Measurements from ENCODE around the gene PTCD3.

The PTCD3 gene

DNA sequence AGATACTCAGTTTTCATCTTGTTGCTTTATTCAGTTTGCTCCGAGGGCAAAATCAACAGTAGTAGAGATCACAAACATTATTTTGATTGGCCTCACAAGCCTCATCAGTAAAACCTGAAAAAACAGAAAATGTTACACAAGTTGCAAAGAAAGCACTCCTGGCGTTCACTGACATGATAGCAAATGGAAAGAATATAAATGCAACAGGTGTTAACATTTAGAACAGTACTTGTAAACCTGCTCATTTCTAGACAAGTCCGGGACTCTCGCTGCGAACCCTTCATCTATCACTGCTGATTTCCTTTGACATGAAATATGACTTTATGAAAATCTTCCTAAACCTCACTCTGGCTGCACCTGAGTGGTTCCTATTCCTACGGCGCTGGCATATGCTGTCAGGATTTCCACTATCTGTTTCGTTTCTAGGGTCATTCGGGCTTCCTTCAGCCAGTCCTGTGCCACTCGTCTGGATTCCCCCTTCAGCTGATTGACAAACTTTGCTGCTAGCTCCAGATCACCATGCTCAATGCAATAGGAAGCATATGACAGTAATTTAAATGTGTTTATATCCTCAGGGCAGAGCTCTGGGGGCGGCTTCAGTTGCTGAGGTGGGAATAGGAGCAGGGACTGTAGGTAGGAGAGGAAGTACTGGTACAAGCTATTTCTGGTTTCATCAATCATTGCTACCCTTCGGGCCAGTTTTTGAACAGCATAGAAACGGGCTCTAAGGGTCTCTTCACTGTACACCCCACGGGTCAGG lies 38.1 kb downstream of the PTCD3 start:
- no peak for DNase-seq (ENCODE audit: low spot score)

DNA sequence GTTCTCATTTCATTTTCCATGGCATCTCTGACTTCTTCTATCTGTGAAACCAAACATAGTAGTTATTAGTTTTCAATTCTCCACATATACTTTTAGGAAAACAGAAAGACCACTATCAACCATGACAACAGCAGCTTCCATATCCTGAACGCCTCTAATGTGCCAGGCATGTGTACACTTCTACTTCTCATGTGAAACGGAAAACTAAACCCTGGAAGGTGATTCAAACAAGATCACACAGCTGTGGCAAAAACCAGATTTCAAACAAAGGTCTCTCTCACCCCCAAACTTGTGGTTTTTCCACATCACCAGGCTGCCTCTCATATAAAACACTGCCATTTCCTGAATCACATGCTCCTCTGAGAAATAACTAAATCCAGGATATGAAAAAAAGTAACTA lies 41.8 kb downstream of the PTCD3 start:
- DNase-seq (ENCODE audit: low spot score), result no peak

GRCh38 chr2:86150502-86150901 lies 44.5 kb downstream of the PTCD3 start:
- DNase-seq (ENCODE audit: low spot score), result no peak

DNA sequence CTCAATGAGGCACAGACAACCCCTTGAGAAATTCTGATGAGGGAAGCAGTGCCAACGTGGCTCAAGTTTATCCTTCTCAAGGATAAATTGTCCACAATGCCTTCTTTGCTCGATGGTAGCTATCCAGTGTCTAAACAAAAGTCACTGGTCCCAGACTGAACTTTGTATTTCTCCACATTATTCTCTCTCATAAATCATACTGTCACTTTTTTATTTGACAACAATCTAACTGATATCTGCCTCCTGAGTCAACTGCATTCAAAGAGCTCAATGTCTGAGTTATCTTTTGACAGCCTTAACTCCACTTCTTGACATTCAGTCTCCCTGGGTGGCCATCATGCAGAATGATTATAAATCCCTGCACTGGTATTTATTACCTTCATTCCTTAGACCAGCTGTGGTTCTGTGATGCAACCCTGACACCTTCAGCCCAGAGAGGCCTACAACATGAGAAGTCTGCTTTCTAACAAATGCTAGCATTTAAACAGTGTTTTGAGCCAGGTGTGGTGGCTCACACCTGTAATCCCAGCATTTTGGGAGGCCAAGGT lies 51.0 kb downstream of the PTCD3 start:
- DNase-seq (ENCODE audit: low spot score), result no peak

- no peak for DNase-seq (ENCODE audit: low spot score)
These were observed 52.3 kb downstream of the PTCD3 start for GRCh38 chr2:86158286-86158685.

DNA sequence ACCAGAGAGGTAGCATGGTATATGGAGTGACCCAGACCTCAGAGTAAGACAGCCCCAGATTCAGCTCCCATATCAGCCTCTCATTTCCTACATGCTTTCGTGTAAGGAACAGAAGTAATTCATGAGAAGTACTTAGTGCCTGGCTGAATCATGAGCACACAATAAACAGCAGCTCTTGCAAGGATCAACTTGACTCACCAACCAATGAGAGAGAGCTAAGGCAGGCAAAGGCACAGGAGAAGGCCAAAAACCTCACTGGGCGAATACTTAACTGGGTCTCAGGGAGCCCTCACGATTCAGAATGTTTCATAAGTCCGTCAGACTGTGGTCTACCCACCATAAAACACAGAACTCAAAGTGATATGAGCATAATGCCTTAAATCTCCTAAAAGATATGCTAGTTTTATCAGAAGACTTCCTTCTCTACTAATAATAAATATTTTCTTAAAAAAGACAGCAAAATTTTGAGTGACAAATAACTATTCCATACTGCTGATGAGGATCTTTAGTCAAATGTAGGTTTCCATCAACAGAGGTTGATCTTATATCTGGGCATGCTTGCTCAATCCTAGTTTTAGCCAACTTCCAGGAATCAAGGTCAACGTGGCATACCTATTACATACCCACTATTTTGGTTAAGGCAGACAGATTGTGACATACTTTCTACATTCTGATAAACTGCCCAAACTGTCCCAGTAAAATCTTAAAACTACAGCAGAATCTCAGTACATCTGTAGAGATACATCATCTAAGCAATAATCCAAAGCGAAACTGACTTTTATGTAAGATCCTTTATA lies 54.3 kb downstream of the PTCD3 start:
- no peak for DNase-seq (ENCODE audit: low spot score)

GRCh38 chr2:86170449-86170848 lies 64.4 kb downstream of the PTCD3 start:
- no peak for DNase-seq (ENCODE audit: low spot score)

GRCh38 chr2:86171295-86171694 lies 65.3 kb downstream of the PTCD3 start:
- peak; percentile 65 for DNase-seq (ENCODE audit: low spot score)

DNA sequence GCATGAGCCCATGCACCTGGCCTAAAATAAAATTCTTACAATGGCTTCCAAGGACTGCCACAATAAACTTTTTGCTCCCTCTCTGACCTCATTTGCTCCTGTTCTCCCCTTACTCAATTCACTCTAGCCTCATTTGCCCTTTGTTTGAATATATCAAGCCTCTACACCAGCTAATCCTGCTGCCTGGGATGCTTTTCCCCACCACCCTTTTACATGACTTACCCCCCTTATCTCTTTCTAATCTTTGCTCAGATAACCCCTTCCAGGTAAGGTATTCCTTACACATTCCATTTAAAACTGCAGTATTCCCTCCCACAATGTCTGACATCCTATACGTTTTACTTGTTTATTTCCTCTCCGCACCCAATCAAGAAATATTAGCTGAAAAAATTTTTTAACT lies 66.6 kb downstream of the PTCD3 start:
- DNase-seq (ENCODE audit: low spot score), result no peak

DNA sequence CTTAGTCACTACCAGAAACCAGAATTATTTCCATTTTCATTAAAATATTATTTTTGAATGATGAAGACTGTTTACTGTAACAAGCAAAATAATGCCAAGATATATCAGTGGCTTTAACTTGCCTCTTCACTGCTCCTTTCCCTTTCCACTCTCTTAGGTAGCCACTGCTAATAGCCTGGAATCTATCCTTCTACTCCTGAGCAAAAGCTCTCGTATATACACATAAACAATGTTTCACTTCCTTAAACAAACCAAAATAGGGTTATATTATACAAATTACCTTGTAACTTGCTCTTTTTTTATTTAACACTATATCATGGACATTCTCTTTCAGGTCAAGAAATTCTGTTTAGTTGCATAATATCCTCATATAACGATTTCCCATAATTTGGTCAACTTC lies 68.4 kb downstream of the PTCD3 start:
- no peak for DNase-seq (ENCODE audit: low spot score)

GRCh38 chr2:86175828-86176227 lies 69.8 kb downstream of the PTCD3 start:
- DNase-seq (ENCODE audit: low spot score), result no peak

- no peak for DNase-seq (ENCODE audit: low spot score)
These were observed 70.6 kb downstream of the PTCD3 start for GRCh38 chr2:86176597-86176996.

DNA sequence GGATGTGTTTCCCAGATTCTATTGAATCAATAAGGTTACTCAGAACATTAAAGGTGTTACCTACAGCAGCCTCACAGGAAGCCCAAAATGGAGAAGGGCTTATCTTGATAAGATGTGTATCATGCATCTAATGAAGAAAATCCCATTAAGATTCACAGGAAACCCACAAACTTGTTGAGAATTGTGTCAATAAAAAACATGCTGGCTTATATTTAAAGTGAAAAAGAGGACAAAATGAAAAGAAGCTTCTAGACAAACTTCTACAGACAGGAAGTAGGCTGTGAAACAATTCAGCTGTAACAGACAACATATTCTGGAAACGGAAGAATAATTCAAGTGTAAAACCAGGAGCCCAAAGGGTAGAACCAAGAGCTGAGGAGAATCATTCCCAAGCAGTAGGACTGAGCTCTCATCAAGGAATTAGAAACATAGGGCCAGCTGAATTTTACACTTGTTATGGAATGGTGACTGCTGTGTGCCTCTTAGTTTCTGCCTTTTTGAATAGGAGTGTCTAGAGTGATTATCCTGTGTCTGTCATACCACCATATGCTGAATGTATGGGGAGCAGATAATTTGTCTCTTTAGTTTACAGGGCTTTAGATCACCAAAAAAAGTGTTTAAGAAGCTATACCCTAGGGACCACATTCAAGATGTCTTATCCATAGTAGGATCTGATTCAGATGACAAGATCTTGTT lies 79.6 kb downstream of the PTCD3 start:
- no peak for DNase-seq (ENCODE audit: low spot score)

- DNase-seq (ENCODE audit: low spot score), result no peak
These were observed 80.4 kb downstream of the PTCD3 start for GRCh38 chr2:86186431-86186830.

DNA sequence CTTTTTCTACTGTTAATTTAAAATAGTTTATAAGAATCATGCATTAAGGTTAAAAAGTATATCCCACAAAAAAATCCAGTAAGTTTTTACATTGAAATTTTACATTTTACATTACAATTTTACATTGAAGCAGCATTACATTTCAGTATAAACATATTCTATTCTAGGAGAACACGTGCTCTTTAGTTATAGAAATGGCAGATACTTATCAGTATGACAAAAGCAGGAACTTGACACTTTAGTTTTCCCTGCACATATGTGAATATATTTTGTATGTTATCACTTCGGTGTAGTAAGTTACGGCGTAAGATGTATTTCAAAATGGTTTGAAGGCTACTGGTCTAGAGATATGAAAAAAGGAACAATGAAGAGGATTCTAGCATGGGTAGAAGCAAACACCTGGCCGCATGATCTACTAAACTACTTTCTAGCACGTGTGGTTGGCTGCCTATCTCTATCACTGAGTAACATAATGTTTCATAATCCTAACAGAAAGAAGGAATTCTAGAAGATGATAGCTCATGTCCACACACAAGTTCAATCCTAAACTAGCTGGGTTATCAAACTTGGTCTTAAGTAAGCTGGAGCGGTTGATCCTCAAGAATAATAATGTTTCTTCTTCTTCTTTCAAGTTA lies 83.9 kb downstream of the PTCD3 start:
- DNase-seq (ENCODE audit: low spot score), result no peak
